Left kidney (tissue), 2 donors: ENCODE measurements around the gene SPATA18. TPM values are rescaled to one million over a fixed set of nuclear protein-coding genes. Genes with fewer than 3 reads are reported as not detected.
A peak's percentile ranks its signal among the peaks of the same experiment; 100 is the strongest.
"Not testable (repeated sequence)": the region's sequence is repeated elsewhere in the genome, so short reads cannot be mapped to it uniquely, and the experiment has no call there.

ENCODE experiments used
- DNase-seq: peaks from one replicate; pipeline ENCODE4 v3.0.0-alpha.2; 2013
- polyA plus RNA-seq: library from polyadenylated mRNA; unstranded; fragments of 120-200 nt; gene quantifications from one replicate; pipeline ENCODE4 v1.2.1, GENCODE V29; 2013; ENCODE audit not compliant: insufficient read length

Gene SPATA18
- polyA plus RNA-seq, 1 donor, result 1.6 TPM

DNA sequence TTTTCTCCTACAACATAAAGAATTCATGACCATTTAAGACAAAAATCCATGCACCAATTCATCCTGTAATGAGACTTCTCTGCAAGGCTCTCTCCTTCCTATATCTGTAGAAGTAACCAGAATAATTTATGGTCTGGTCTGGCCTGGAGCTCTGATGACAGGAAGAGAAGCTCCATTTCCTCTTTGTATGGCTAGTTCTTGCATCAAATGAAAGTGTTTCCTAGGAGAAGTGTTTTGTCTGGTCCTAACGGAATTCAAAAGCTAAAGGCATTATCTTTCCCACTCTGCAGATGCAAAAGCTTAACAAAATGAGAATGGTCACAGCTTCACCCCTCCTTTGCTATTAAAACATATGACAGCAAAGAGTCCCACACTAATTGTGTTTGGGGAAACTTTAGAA, 55.1 kb downstream of the SPATA18 start:
- DNase-seq, result no peak

DNA sequence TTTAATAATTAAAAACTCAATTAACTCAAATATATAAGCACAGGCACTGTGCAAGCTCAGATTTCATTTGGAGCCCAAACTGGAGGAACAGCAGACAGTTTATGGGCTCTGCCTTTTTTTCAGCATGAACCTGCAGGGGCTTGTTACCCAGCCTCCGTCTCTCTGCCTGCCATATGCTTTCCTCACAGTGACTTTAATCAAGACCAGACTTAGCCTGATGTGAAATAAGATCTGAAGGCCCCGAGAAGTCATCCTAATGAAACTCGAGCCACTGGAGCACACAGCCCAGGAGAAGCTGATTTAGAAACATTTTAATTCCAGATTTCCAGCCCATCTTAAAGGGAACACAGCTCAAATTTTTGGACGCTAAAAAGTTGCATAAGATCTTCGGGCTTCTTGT, 55.6 kb downstream of the SPATA18 start:
- DNase-seq, result peak; percentile 36

DNA sequence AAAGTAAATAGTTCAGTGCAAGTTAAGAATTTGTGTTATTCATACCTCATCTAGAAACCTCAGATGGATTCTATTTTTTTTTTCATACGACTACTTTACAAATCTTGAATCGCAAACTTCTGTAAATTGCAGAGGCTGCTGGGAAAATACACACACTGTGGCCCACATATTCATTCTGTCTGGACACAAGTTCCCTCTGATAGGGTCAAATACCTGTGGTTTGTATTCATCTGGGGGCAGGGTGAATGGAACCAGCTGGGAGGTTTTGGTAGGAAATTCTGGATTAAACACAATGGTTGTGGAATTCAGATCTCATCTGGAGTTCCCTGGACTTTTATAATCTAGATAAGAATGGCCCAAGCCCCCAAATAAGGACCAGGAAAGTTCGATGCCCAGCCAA, 56.2 kb downstream of the SPATA18 start:
- no peak for DNase-seq

DNA sequence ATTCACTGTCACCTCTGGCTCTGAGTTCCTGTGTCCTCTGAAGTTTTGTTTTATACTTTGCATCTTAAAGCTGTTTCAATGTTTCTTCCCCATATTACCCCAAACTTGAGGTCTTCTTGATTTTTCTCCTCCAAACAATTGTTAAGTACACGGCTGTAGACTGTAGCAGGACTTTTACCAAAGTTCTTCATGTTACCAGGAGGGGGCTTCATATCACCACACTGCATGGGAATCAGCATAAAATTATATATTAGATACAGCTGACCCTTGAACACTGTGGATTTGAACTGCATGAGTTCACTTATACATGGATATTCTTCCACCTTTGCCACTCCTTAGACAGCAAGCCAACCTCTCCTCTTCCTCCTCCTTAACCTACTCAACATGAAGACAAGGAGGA, 56.6 kb downstream of the SPATA18 start:
- no peak for DNase-seq

DNA sequence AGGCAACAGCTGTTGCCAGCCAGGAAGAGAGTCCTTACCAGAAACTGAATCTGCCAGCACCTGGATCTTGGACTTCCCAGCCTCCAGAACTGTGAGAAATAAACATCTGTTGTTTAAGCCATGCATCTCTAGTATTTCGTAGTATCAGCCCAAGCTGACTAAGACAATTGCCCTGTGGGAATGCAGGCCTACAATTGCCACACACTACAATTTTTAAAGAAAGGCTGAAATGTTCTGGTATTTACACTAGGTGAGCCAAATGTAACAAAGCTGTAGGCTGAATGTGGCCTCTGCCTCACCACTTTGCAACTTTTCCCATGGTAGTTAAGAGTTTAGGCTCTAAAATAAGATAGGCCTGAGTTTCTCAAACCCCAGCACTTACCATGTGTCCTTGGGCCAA, 59.1 kb downstream of the SPATA18 start:
- DNase-seq, result no peak

DNA sequence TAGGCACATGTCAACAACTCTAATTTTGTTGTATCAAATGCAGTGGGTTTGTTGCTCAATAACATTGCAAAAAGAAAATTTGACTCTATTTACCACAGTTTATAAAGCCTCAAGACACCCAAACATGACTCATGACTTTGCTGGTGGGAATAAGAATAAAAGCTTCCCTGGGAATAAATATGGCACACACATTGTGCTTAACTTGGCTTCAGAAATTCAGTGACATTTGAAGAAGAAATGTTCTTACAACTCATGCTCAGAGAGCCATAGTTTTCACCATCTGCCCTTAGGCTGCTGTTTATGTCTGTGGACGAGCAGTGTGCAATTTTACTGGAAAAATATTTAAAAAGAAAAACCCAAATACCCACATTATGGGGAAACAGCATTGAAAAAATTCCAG, 60.9 kb downstream of the SPATA18 start:
- no peak for DNase-seq

DNA sequence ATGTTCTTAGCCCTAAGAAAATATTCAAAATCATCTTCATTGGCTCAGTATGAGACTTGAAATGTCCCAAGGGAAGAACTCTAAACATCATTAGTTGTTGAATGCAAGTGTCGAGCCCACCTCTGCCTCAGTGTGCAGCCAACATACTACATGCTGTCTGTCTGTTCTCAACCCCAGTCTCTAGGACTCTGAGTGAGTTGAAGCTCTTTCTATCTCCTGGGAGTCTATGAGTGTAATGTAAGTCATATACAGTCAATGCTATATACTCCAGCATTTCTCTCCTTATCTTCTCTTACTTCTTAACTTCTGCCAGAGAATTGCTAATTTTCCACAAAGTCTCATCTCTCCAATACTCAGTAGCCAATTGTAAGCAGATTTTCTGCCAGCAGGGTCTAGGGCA, 61.3 kb downstream of the SPATA18 start:
- no peak for DNase-seq

DNA sequence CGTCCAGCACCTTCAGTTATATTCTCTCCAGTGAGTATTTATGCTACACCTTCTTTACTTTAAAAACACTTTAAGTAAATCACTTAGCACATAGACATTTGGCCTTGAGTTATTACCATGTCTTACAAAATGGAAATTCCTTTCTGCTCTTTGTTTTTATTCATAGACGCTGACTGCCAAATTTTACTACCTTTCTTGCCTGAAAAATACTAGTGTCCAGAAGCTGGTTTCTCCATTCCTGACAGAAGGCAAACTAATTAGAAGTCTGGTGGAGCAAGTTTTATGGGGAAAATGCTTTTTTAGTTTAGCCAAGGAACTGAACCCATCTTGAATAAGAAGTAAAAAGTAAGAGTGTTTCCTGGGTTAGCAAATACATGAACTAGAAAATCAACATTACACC, 65.5 kb downstream of the SPATA18 start:
- DNase-seq, result no peak

DNA sequence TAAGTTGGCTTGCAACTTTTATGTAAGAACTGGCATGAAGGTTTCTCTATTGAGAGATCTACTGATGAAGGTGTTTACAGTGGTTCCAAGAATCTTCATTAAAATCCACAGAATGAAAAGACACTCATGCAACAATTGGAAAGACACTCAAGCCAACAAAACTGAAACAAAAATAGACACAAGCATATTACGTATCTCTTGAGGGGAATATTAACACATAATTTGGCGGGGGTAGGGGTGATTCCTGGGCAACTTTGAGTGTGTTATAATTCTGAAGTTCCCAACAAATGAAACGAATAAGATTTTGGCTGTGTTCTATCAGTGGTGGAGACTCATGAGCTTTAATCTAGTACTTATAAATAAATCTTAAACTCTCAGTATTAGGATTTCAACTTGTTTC, 75.1 kb downstream of the SPATA18 start:
- no peak for DNase-seq

DNA sequence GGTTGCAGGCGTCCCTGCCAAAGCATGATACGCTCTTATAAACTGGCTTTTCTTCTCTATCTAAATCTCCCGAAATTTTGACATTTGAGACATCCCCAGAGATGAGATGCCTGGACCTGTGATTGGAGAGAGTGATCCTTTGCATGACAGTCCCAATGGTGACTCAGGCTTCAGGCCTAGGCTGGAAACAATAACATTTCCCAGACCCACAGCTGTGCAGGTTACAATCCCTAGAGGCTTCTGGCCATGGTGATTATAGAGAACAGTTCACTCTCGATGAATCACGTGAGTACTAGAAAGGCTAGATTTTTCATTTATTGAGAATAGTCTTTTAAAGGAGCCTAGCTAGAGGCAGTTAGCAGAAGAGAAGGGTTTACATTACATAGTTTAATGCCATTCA, 75.9 kb downstream of the SPATA18 start:
- no peak for DNase-seq

DNA sequence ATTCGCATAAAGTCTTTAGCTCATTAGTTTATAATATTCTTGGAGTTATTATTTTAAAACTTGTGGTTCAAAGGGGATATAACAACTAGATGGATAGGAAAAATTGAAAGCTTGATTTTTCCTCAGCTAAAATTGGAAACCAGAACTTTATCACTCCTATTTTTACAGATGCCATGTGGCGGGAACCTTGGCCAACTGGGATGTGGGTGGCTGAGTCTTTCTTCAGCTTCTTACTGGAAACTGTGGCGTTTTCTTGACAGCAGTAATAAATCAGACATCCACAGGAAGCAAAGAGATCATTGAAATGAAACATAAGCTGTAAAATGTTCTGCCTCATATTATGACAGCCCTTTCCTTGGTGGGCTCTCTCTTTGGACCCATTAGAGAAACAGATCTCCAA, 84.1 kb downstream of the SPATA18 start:
- no peak for DNase-seq

DNA sequence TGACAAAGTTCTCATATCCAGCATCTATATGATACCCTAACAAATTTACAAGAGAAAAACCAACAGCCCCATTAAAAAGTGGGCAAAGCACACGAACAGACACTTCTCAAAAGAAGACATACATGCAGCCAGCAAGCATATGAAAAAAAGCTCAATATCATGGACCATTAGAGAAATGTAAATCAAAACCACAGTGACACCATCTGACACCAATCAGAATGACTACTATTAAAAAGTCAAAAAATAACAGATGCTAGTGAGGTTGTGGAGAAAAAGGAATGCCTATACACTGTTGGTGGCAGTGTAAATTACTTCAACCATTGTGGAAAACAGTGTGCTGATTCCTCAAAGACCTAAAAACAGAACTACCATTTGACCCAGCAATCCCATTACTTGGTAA, 86.0 kb downstream of the SPATA18 start:
- DNase-seq, result not testable (repeated sequence)

DNA sequence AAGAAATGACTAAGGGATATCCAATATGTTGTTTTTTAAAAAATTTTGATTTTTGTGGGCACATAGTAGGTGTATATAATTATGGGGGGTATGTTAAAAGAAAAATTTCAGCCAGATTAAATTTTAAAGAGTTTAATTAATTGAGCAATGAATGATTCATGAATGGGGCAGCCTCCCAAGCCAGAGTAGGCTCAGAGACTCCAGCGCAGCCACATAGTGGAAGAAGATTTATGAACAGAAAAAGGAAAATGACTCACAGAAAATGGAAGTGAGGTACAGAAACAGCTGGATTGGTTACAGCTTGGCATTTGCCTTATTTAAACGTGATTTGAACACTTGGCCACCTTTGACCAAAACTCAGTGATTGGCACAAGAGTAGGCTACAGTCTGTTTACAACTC, 91.7 kb downstream of the SPATA18 start:
- DNase-seq, result no peak

DNA sequence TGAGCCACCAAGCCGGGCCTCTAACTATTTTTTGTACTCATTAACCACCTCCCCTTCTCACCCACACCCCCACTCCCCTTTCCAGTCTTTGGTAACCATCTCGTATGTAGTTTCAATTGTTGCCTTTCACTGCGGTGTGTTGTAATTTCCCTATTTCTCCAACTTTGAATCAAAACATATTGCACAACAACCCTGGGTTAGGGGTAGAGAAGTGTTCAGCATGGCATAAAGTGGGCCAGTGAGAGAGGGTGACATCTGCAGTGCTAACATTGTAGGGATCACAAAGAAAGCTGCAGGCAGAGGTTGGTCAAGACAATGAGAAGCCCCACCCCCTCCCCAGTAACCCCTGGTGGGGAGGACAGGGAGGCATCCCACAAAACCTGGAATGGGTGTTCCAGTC, 92.7 kb downstream of the SPATA18 start:
- no peak for DNase-seq

DNA sequence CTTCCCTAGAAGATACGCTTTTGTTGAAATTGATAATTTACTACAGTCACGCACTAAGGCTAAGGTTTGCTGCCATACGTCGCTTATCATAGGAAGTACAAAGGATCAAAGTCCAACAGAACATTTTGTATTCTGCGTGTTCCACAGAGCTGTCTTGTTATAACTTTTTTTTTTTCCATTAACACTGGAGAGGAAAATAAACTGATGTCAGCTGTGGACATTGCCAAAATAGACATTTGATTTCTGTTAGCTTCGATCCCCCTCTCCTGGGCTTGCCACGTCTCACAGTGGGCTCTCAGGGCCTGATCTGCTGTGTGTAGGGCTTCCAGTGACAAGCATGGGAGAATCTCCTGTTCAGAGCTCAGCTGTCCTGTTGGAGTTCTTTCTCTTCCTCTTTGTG, 93.3 kb downstream of the SPATA18 start:
- no peak for DNase-seq

Other genes with a start within 250 kb of the SPATA18 start
- gene DCUN1D4, start 208.2 kb upstream of the SPATA18 start, polyA plus RNA-seq, result 79.1 TPM
- gene LRRC66, start 30.9 kb upstream of the SPATA18 start, polyA plus RNA-seq, result 1.3 TPM
- 49.9 TPM for gene SGCB, start 13.0 kb upstream of the SPATA18 start, polyA plus RNA-seq